ENCODE data around the gene SLC35F3.

GRCh38 chr1:234001817-234002216, 97.3 kb downstream of the SLC35F3 start:
- no peak for TF ChIP-seq TAF1 (IDR thresholded peaks at IDR 0.05; ENCODE audit: low read depth)
- no peak for TF ChIP-seq NFIC (IDR thresholded peaks at IDR 0.05)
- no peak for TF ChIP-seq TCF12 (IDR thresholded peaks at IDR 0.05; ENCODE audit: low read depth)
- TF ChIP-seq MAX (IDR thresholded peaks at IDR 0.05): no peak
- TF ChIP-seq RAD21 (IDR thresholded peaks at IDR 0.05; ENCODE audit: low read depth): no peak
- no peak for TF ChIP-seq CEBPB (IDR thresholded peaks at IDR 0.05)
- no peak for TF ChIP-seq REST (IDR thresholded peaks at IDR 0.05; ENCODE audit: low read depth)

Data from Ishikawa (cell line).